ENCODE data around the gene TMEFF2.
A peak's percentile ranks its signal among the peaks of the same experiment; 100 is the strongest.

Gene TMEFF2

GRCh38 chr2:192013211-192013610 lies 181.5 kb downstream of the TMEFF2 start:
- H3K27ac ChIP-seq (replicated peaks; ENCODE audit: low read length), result no peak overlapping the region
- H2BK12ac ChIP-seq (ENCODE audit: low read length), result no peak overlapping the region
- WGBS, 2 donors (ENCODE audit: extremely low coverage in 2 of 2, insufficient read length in 2 of 2, insufficient replicate concordance in 1 of 2), result no CpG with 5 or more reads among the region's 6 CpGs

GRCh38 chr2:192011196-192011595 lies 183.5 kb downstream of the TMEFF2 start:
- no peak overlapping the region for H4K91ac ChIP-seq (ENCODE audit: low read depth, low read length, poor library complexity)
- peaks cover 3 to 7% of the 10 kb centered on the region in 2 donors for H3K4me1 ChIP-seq (ENCODE audit: control insufficient read depth in 2 of 2, insufficient read depth in 1 of 2, low read depth in 1 of 2, low read length in 2 of 2)
- H3K79me1 ChIP-seq (ENCODE audit: low read depth, low read length), result no peaks in the 10 kb centered on the region
- no peak overlapping the region for H3K23ac ChIP-seq (ENCODE audit: low read depth, low read length, poor library complexity)
- no CpG with 5 or more reads among the region's 1 CpG for WGBS, 2 donors (ENCODE audit: extremely low coverage in 2 of 2, insufficient read length in 2 of 2, insufficient replicate concordance in 1 of 2)
- H2BK12ac ChIP-seq (ENCODE audit: low read length), result no peak overlapping the region
- H3K9me3 ChIP-seq (replicated peaks in 1 of 2; ENCODE audit: control insufficient read depth in 2 of 2, insufficient read depth in 1 of 2, low read depth in 1 of 2, low read length in 2 of 2), result no peaks in the 10 kb centered on the region
- peak overlapping the region; percentile 45 for H2AFZ ChIP-seq (ENCODE audit: low read length)
- H2AK5ac ChIP-seq (ENCODE audit: low read depth, low read length), result no peak overlapping the region
- no peaks in the 10 kb centered on the region for H3K36me3 ChIP-seq (replicated peaks in 1 of 2; ENCODE audit: control insufficient read depth in 2 of 2, insufficient read depth in 2 of 2, low read length in 2 of 2)
- no peak overlapping the region for H4K8ac ChIP-seq (ENCODE audit: low read depth, low read length)
- H3K14ac ChIP-seq (ENCODE audit: low read length), result no peak overlapping the region
- H3K4me2 ChIP-seq (ENCODE audit: insufficient read depth, low read length, poor library complexity, severe bottlenecking), result no peak overlapping the region
- H2BK5ac ChIP-seq (ENCODE audit: low read length), result no peak overlapping the region
- no peak overlapping the region for H3K18ac ChIP-seq (ENCODE audit: low read length)
- no peak overlapping the region for H3K4me3 ChIP-seq (ENCODE audit: low read length in 2 of 2)
- H3K4ac ChIP-seq (ENCODE audit: low read length), result no peak overlapping the region
- no peak overlapping the region for H2BK15ac ChIP-seq (ENCODE audit: low read length)
- H2BK120ac ChIP-seq (ENCODE audit: low read depth, low read length), result no peak overlapping the region
- H3K27ac ChIP-seq (replicated peaks; ENCODE audit: low read length), result no peak overlapping the region
- H3K27me3 ChIP-seq (ENCODE audit: control insufficient read depth in 3 of 3, insufficient read depth in 3 of 3, low read depth in 1 of 3, low read length in 3 of 3), result no peaks in the 10 kb centered on the region
- no peak overlapping the region for H3K9ac ChIP-seq (ENCODE audit: low read depth, low read length, poor library complexity)
- DNase-seq (ENCODE audit: low spot score), result no peak

More at GRCh38 chr2:192013211-192013610, 181.5 kb downstream of the TMEFF2 start:
- Histone ChIP-seq H2BK120ac (ENCODE audit: low read depth, low read length) (no peak overlapping the region), H2AK5ac (ENCODE audit: low read depth, low read length) (no peak overlapping the region), H3K14ac (ENCODE audit: low read length) (no peak overlapping the region), H4K8ac (ENCODE audit: low read depth, low read length) (no peak overlapping the region), H3K9me3 (replicated peaks in 1 of 2; ENCODE audit: control insufficient read depth in 2 of 2, insufficient read depth in 1 of 2, low read depth in 1 of 2, low read length in 2 of 2) (no peaks in the 10 kb centered on the region), H3K79me1 (ENCODE audit: low read depth, low read length) (no peaks in the 10 kb centered on the region), H3K4me2 (ENCODE audit: insufficient read depth, low read length, poor library complexity, severe bottlenecking) (no peak overlapping the region), H3K27me3 (ENCODE audit: control insufficient read depth in 3 of 3, insufficient read depth in 3 of 3, low read depth in 1 of 3, low read length in 3 of 3) (no peaks in the 10 kb centered on the region), H3K9ac (ENCODE audit: low read depth, low read length, poor library complexity) (no peak overlapping the region), H4K91ac (ENCODE audit: low read depth, low read length, poor library complexity) (no peak overlapping the region), H3K18ac (ENCODE audit: low read length) (no peak overlapping the region), H3K36me3 (replicated peaks in 1 of 2; ENCODE audit: control insufficient read depth in 2 of 2, insufficient read depth in 2 of 2, low read length in 2 of 2) (no peaks in the 10 kb centered on the region), H3K4me3 (ENCODE audit: low read length in 2 of 2) (no peak overlapping the region), H3K4ac (ENCODE audit: low read length) (no peak overlapping the region), H2BK15ac (ENCODE audit: low read length) (no peak overlapping the region), H3K4me1 (ENCODE audit: control insufficient read depth in 2 of 2, insufficient read depth in 1 of 2, low read depth in 1 of 2, low read length in 2 of 2) (peaks cover 0 to 2% of the 10 kb centered on the region in 2 donors), H2BK5ac (ENCODE audit: low read length) (no peak overlapping the region), H3K23ac (ENCODE audit: low read depth, low read length, poor library complexity) (no peak overlapping the region), H2AFZ (ENCODE audit: low read length) (no peak overlapping the region)
- DNase-seq (ENCODE audit: low spot score), result no peak

- no peak overlapping the region for H3K4me3 ChIP-seq (ENCODE audit: low read length in 2 of 2)
- DNase-seq (ENCODE audit: low spot score), result no peak
Observed at GRCh38 chr2:192010073-192010472, 184.7 kb downstream of the TMEFF2 start.

GRCh38 chr2:192007581-192008228 lies 187.0 kb downstream of the TMEFF2 start:
- H3K4me2 ChIP-seq (ENCODE audit: insufficient read depth, low read length, poor library complexity, severe bottlenecking), result no peak overlapping the region
- H2BK15ac ChIP-seq (ENCODE audit: low read length), result no peak overlapping the region
- no peak overlapping the region for H2BK5ac ChIP-seq (ENCODE audit: low read length)
- H3K4me1 ChIP-seq (ENCODE audit: control insufficient read depth in 2 of 2, insufficient read depth in 1 of 2, low read depth in 1 of 2, low read length in 2 of 2), result peaks cover 5 to 11% of the 10 kb centered on the region in 2 donors
- H2BK12ac ChIP-seq (ENCODE audit: low read length), result no peak overlapping the region
- no peak overlapping the region for H3K14ac ChIP-seq (ENCODE audit: low read length)
- no CpG with 5 or more reads among the region's 5 CpGs for WGBS, 2 donors (ENCODE audit: extremely low coverage in 2 of 2, insufficient read length in 2 of 2, insufficient replicate concordance in 1 of 2)
- no peaks in the 10 kb centered on the region for H3K79me1 ChIP-seq (ENCODE audit: low read depth, low read length)
- H3K9ac ChIP-seq (ENCODE audit: low read depth, low read length, poor library complexity), result no peak overlapping the region
- no peak overlapping the region for H3K4me3 ChIP-seq (ENCODE audit: low read length in 2 of 2)
- no peaks in the 10 kb centered on the region for H3K9me3 ChIP-seq (replicated peaks in 1 of 2; ENCODE audit: control insufficient read depth in 2 of 2, insufficient read depth in 1 of 2, low read depth in 1 of 2, low read length in 2 of 2)
- no peak overlapping the region for H3K23ac ChIP-seq (ENCODE audit: low read depth, low read length, poor library complexity)
- H3K27ac ChIP-seq (replicated peaks; ENCODE audit: low read length), result no peak overlapping the region
- no peak overlapping the region for H2BK120ac ChIP-seq (ENCODE audit: low read depth, low read length)
- H2AK5ac ChIP-seq (ENCODE audit: low read depth, low read length), result no peak overlapping the region
- H3K36me3 ChIP-seq (replicated peaks in 1 of 2; ENCODE audit: control insufficient read depth in 2 of 2, insufficient read depth in 2 of 2, low read length in 2 of 2), result no peaks in the 10 kb centered on the region
- no peak overlapping the region for H3K18ac ChIP-seq (ENCODE audit: low read length)
- peak overlapping the region; percentile 31 for H2AFZ ChIP-seq (ENCODE audit: low read length)
- H4K91ac ChIP-seq (ENCODE audit: low read depth, low read length, poor library complexity), result no peak overlapping the region
- DNase-seq (ENCODE audit: low spot score), result no peak
- H3K27me3 ChIP-seq (ENCODE audit: control insufficient read depth in 3 of 3, insufficient read depth in 3 of 3, low read depth in 1 of 3, low read length in 3 of 3), result no peaks in the 10 kb centered on the region
- no peak overlapping the region for H4K8ac ChIP-seq (ENCODE audit: low read depth, low read length)
- H3K4ac ChIP-seq (ENCODE audit: low read length), result no peak overlapping the region

More at GRCh38 chr2:192010073-192010472, 184.7 kb downstream of the TMEFF2 start:
- peaks cover 3 to 7% of the 10 kb centered on the region in 2 donors for H3K4me1 ChIP-seq (ENCODE audit: control insufficient read depth in 2 of 2, insufficient read depth in 1 of 2, low read depth in 1 of 2, low read length in 2 of 2)
- no peak overlapping the region for H2BK120ac ChIP-seq (ENCODE audit: low read depth, low read length)
- no peak overlapping the region for H3K9ac ChIP-seq (ENCODE audit: low read depth, low read length, poor library complexity)
- no peaks in the 10 kb centered on the region for H3K27me3 ChIP-seq (ENCODE audit: control insufficient read depth in 3 of 3, insufficient read depth in 3 of 3, low read depth in 1 of 3, low read length in 3 of 3)
- H2AFZ ChIP-seq (ENCODE audit: low read length), result no peak overlapping the region
- no peak overlapping the region for H3K14ac ChIP-seq (ENCODE audit: low read length)
- no peak overlapping the region for H3K18ac ChIP-seq (ENCODE audit: low read length)
- H3K36me3 ChIP-seq (replicated peaks in 1 of 2; ENCODE audit: control insufficient read depth in 2 of 2, insufficient read depth in 2 of 2, low read length in 2 of 2), result no peaks in the 10 kb centered on the region
- no CpG with 5 or more reads among the region's 5 CpGs for WGBS, 2 donors (ENCODE audit: extremely low coverage in 2 of 2, insufficient read length in 2 of 2, insufficient replicate concordance in 1 of 2)
- H2AK5ac ChIP-seq (ENCODE audit: low read depth, low read length), result no peak overlapping the region
- H4K91ac ChIP-seq (ENCODE audit: low read depth, low read length, poor library complexity), result no peak overlapping the region
- H3K27ac ChIP-seq (replicated peaks; ENCODE audit: low read length), result no peak overlapping the region
- H3K79me1 ChIP-seq (ENCODE audit: low read depth, low read length), result no peaks in the 10 kb centered on the region
- H2BK5ac ChIP-seq (ENCODE audit: low read length), result no peak overlapping the region
- no peaks in the 10 kb centered on the region for H3K9me3 ChIP-seq (replicated peaks in 1 of 2; ENCODE audit: control insufficient read depth in 2 of 2, insufficient read depth in 1 of 2, low read depth in 1 of 2, low read length in 2 of 2)
- no peak overlapping the region for H3K23ac ChIP-seq (ENCODE audit: low read depth, low read length, poor library complexity)
- H4K8ac ChIP-seq (ENCODE audit: low read depth, low read length), result no peak overlapping the region
- H3K4me2 ChIP-seq (ENCODE audit: insufficient read depth, low read length, poor library complexity, severe bottlenecking), result no peak overlapping the region
- H3K4ac ChIP-seq (ENCODE audit: low read length), result no peak overlapping the region
- no peak overlapping the region for H2BK12ac ChIP-seq (ENCODE audit: low read length)
- H2BK15ac ChIP-seq (ENCODE audit: low read length), result no peak overlapping the region

Data from neuronal stem cell (in vitro differentiated cells).